Measurements from ENCODE around the gene FLVCR1.

DNA sequence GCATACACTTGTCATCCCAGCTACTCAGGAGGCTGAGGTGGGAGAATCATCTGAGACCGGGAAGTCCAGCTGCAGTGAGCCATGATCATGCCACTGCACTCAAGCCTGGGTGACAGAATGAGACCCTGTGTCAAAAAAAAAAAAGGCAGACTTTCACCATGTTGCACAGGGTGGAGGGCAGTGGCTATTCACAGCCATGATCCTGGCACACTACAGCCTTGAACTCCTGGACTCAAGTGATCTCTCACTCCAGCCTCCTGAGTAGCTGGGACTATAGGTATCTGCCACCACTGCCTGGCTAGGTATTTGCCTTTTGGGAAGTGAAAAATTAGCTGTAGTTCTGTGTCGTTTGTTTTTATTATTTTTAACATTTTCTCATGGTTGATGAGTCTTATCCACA lies 29.7 kb upstream of the FLVCR1 start:
- TF ChIP-seq, protein P1, sequence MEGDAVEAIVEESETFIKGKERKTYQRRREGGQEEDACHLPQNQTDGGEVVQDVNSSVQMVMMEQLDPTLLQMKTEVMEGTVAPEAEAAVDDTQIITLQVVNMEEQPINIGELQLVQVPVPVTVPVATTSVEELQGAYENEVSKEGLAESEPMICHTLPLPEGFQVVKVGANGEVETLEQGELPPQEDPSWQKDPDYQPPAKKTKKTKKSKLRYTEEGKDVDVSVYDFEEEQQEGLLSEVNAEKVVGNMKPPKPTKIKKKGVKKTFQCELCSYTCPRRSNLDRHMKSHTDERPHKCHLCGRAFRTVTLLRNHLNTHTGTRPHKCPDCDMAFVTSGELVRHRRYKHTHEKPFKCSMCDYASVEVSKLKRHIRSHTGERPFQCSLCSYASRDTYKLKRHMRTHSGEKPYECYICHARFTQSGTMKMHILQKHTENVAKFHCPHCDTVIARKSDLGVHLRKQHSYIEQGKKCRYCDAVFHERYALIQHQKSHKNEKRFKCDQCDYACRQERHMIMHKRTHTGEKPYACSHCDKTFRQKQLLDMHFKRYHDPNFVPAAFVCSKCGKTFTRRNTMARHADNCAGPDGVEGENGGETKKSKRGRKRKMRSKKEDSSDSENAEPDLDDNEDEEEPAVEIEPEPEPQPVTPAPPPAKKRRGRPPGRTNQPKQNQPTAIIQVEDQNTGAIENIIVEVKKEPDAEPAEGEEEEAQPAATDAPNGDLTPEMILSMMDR (IDR thresholded peaks at IDR 0.05; ENCODE audit: insufficient read depth, low read length, poor library complexity, severe bottlenecking): no peak
- TF ChIP-seq EZH2phosphoT487 (conservative IDR thresholded peaks at IDR 0.05; ENCODE audit: low read length): no peak

Data from SU-DHL-6 (cell line).